PFSK-1 (cell line): Measurements from ENCODE around the gene GTPBP1.

Experiments used
- FOXP2 ChIP-seq: optimal IDR thresholded peaks from 2 replicates; pipeline ENCODE3; 2011; ENCODE audit warnings: borderline replicate concordance, control low read depth, inconsistent platforms; ENCODE audit not compliant: insufficient read depth; ENCODE audit errors: extremely low read length, extremely low read depth
- POLR2AphosphoS5 ChIP-seq: IDR thresholded peaks from 2 replicates; pipeline ENCODE4 v1.6.1; 2012; ENCODE audit warnings: low read depth, mild to moderate bottlenecking, control low read depth, low read length, moderate library complexity
- REST ChIP-seq, 2 experiments: IDR thresholded peaks; 2 replicates each; pipeline versions ENCODE4 v1.6.1 to v1.8.0; 2011 to 2012; ENCODE audit warnings: low read depth in 2 of 2, low read length in 2 of 2, control low read depth in 1 of 2, inconsistent platforms in 1 of 2, mild to moderate bottlenecking in 1 of 2, moderate library complexity in 1 of 2; ENCODE audit not compliant: insufficient read depth in 1 of 2
- SIN3A ChIP-seq: IDR thresholded peaks from 2 replicates; pipeline ENCODE4 v1.6.1; 2012; ENCODE audit warnings: mild to moderate bottlenecking, low read length, moderate library complexity, borderline replicate concordance; ENCODE audit not compliant: insufficient read depth
- TAF1 ChIP-seq: IDR thresholded peaks from 2 replicates; pipeline ENCODE4 v1.6.1; 2012; ENCODE audit warnings: low read length, control low read depth, borderline replicate concordance; ENCODE audit not compliant: insufficient read depth

Gene GTPBP1

GRCh38 chr22:38748487-38749136 lies 42.9 kb downstream of the GTPBP1 start:
- TF ChIP-seq SIN3A (no peak), REST (IDR thresholded peaks at IDR 0.05; ENCODE audit: insufficient read depth in 1 of 2, low read depth in 2 of 2, low read length in 2 of 2) (no peak), FOXP2 (no peak), TAF1 (no peak), POLR2AphosphoS5 (no peak)

DNA sequence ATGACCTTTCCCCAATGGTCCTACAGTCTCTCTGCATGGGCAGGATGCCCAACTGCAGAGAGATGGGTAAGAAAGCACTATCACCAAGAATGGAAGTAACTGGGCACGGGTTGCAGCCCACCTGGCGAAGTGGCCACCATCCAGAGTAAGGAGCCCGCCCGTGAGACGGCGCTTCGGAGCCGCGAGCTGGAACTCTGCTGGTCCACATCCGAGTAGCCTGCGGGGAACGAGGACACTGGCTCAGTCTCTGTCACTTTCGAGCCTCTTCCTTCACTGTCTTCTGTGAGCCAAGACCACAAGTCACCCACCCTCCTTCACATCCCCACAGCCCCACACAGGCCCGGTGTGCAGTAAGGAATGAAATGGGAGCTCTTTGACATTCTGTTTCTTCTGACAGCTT lies 44.4 kb downstream of the GTPBP1 start:
- TF ChIP-seq FOXP2 = no peak
- no peak for TF ChIP-seq SIN3A
- TF ChIP-seq REST (IDR thresholded peaks at IDR 0.05; ENCODE audit: insufficient read depth in 1 of 2, low read depth in 2 of 2, low read length in 2 of 2) = no peak
- no peak for TF ChIP-seq TAF1
- TF ChIP-seq POLR2AphosphoS5 = no peak

DNA sequence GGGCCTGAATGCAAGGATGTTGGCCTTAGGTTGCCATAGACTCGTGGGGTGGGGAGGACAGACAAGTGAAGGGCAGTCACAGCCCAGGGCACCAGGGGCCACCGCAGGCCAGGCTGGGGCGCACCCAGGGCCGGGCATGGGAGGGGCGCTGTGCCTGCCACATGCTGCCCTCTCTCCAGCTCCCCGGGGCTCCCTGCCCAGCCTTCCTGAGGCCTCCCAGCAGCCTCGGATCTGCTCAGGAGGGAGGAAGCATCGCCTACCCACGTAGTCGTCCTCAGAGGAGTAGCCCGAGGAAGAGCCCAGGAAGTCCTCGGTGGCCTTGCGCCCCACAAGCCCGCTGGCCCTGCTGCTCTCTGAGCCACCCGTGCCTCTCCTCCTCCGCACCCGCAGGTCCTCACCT lies 44.9 kb downstream of the GTPBP1 start:
- no peak for TF ChIP-seq SIN3A
- no peak for TF ChIP-seq POLR2AphosphoS5
- no peak for TF ChIP-seq FOXP2

DNA sequence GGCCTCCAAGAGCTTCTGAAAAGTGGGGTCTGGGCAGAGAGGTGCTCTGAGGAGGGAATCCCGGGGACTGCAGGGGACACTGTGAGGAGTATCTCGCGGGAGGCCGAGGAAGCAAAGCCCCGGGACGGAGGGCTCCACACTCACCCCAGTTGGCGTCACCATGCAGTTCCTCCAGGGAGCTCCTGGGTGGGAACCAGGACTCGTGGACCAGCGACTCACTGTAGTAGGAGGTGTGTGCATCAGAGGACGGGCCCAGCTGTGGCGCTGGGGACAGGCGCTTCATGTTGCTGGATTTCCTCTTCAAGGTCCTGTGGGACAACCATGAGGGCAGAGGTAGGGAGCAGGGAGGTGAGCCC lies 45.3 kb downstream of the GTPBP1 start:
- no peak for TF ChIP-seq FOXP2
- no peak for TF ChIP-seq POLR2AphosphoS5
- TF ChIP-seq REST (IDR thresholded peaks at IDR 0.05; ENCODE audit: insufficient read depth in 1 of 2, low read depth in 2 of 2, low read length in 2 of 2) = no peak
- no peak for TF ChIP-seq TAF1
- no peak for TF ChIP-seq SIN3A

DNA sequence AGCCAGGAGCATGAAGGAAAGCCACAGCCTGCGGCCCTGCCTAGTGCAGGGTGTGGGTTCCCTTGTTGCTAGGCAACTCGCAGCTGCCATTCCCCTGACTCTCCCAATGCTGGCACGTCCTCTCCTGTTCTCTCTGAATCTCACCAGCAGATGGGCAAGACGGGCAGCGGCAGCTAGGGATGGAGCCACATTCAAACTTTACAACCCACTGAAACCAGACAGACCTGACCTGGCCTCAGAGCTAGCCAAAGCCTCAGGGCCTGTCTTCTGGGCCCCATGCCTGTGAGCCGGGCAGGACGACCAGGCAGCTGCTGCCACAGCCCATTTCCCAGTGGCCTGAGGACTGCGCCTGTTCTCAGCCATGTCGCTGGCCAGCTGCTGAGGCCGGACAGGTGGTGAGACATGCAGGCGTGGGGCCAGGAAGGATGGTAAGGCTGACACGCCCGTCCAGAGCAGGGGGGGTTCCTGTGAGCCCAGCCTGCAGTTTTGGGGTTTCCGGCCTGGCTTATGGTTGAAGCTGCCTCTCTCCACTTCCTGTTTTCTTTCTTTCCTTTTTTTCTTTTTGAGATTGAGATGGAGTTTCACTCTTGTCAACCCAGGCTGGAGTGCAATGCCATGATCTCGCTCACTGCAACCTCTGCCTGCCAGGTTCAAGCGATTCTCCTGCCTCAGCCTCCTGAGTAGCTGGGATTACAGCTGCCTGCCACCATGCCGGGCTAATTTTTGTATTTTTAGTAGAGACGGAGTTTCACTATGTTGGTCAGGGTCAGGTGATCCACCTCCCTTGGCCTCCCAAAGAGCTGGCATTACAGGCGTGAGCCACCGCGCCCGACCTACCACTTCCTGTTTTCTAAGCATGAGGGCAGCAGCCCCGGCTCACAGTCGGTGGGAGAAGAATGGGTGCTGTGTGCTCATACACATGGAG lies 45.9 kb downstream of the GTPBP1 start:
- TF ChIP-seq POLR2AphosphoS5 (no peak), TAF1 (no peak), REST (IDR thresholded peaks at IDR 0.05; ENCODE audit: insufficient read depth in 1 of 2, low read depth in 2 of 2, low read length in 2 of 2) (no peak)
